ENCODE results near the gene RAG1.

RAG1 gene

GRCh38 chr11:36567694-36568093 lies at the start of gene RAG1:
Gene RAG1 (plus strand): TSS chr11:36568007. CDS start chr11:36573305, 5,298 bp downstream.
- H3K79me2 ChIP-seq (ENCODE audit: low read length) = no peaks in the 10 kb centered on the region
- H3K4me1 ChIP-seq (ENCODE audit: low read length) = no peaks in the 10 kb centered on the region
- no peaks in the 10 kb centered on the region for H3F3A ChIP-seq (ENCODE audit: insufficient read depth, low read length)
- no peak within 1 kb of the TSS for H2AFZ ChIP-seq (ENCODE audit: low read length)
- no peaks in the 10 kb centered on the region for H4K20me1 ChIP-seq (ENCODE audit: insufficient read depth, low read length)
- no peak within 1 kb of the TSS for H3K27ac ChIP-seq (ENCODE audit: low read length)
- H3K36me3 ChIP-seq (replicated peaks; ENCODE audit: insufficient read depth, low read length) = no peaks in the 10 kb centered on the region
- TF ChIP-seq EZH2phosphoT487 (IDR thresholded peaks at IDR 0.05; ENCODE audit: low read length) (no peak), CTCF (IDR thresholded peaks at IDR 0.05; ENCODE audit: low read length) (no peak), EZH2 (optimal IDR thresholded peaks at IDR 0.05; ENCODE audit: low read depth, low read length) (no peak)
- no peak for DNase-seq
- H3K4me3 ChIP-seq (ENCODE audit: low read length) = no peak within 1 kb of the TSS
- H3K4me2 ChIP-seq (ENCODE audit: low read depth, low read length) = no peak within 1 kb of the TSS
- H3K9me3 ChIP-seq (replicated peaks; ENCODE audit: insufficient read depth, low read length) = no peaks in the 10 kb centered on the region
- no peak within 1 kb of the TSS for H3K9ac ChIP-seq (ENCODE audit: low read length)
- H3K27me3 ChIP-seq (replicated peaks; ENCODE audit: insufficient read depth, low read length) = no peaks in the 10 kb centered on the region
- H3K9me2 ChIP-seq (replicated peaks; ENCODE audit: insufficient read depth, low read length) = no peaks in the 10 kb centered on the region

GRCh38 chr11:36530840-36531239 lies 37.0 kb upstream of the RAG1 start:
- no peaks in the 10 kb centered on the region for H3K9me2 ChIP-seq (replicated peaks; ENCODE audit: insufficient read depth, low read length)
- TF ChIP-seq EZH2phosphoT487 (IDR thresholded peaks at IDR 0.05; ENCODE audit: low read length) (no peak), EZH2 (optimal IDR thresholded peaks at IDR 0.05; ENCODE audit: low read depth, low read length) (no peak), CTCF (IDR thresholded peaks at IDR 0.05; ENCODE audit: low read length) (no peak)
- no peaks in the 10 kb centered on the region for H3K9me3 ChIP-seq (replicated peaks; ENCODE audit: insufficient read depth, low read length)
- H2AFZ ChIP-seq (ENCODE audit: low read length) = no peak overlapping the region
- no peak for DNase-seq
- H4K20me1 ChIP-seq (ENCODE audit: insufficient read depth, low read length) = no peaks in the 10 kb centered on the region
- H3K9ac ChIP-seq (ENCODE audit: low read length) = no peak overlapping the region
- no peak overlapping the region for H3K4me2 ChIP-seq (ENCODE audit: low read depth, low read length)
- H3K27ac ChIP-seq (ENCODE audit: low read length) = no peak overlapping the region
- no peaks in the 10 kb centered on the region for H3F3A ChIP-seq (ENCODE audit: insufficient read depth, low read length)
- H3K36me3 ChIP-seq (replicated peaks; ENCODE audit: insufficient read depth, low read length) = no peaks in the 10 kb centered on the region
- no peaks in the 10 kb centered on the region for H3K27me3 ChIP-seq (replicated peaks; ENCODE audit: insufficient read depth, low read length)
- H3K79me2 ChIP-seq (ENCODE audit: low read length) = no peaks in the 10 kb centered on the region
- H3K4me1 ChIP-seq (ENCODE audit: low read length) = no peaks in the 10 kb centered on the region
- no peak overlapping the region for H3K4me3 ChIP-seq (ENCODE audit: low read length)

- Histone ChIP-seq H3K4me3 (ENCODE audit: low read length) (no peak overlapping the region), H3K36me3 (replicated peaks; ENCODE audit: insufficient read depth, low read length) (no peaks in the 10 kb centered on the region), H3K9me2 (replicated peaks; ENCODE audit: insufficient read depth, low read length) (no peaks in the 10 kb centered on the region), H3K9me3 (replicated peaks; ENCODE audit: insufficient read depth, low read length) (no peaks in the 10 kb centered on the region), H3K4me1 (ENCODE audit: low read length) (no peaks in the 10 kb centered on the region), H3K9ac (ENCODE audit: low read length) (no peak overlapping the region), H3K27ac (ENCODE audit: low read length) (no peak overlapping the region), H3F3A (ENCODE audit: insufficient read depth, low read length) (no peaks in the 10 kb centered on the region), H3K4me2 (ENCODE audit: low read depth, low read length) (no peak overlapping the region), H2AFZ (ENCODE audit: low read length) (no peak overlapping the region), H3K27me3 (replicated peaks; ENCODE audit: insufficient read depth, low read length) (no peaks in the 10 kb centered on the region), H3K79me2 (ENCODE audit: low read length) (no peaks in the 10 kb centered on the region), H4K20me1 (ENCODE audit: insufficient read depth, low read length) (no peaks in the 10 kb centered on the region)
- TF ChIP-seq EZH2 (optimal IDR thresholded peaks at IDR 0.05; ENCODE audit: low read depth, low read length) = no peak
- TF ChIP-seq EZH2phosphoT487 (IDR thresholded peaks at IDR 0.05; ENCODE audit: low read length) = no peak
- TF ChIP-seq CTCF (IDR thresholded peaks at IDR 0.05; ENCODE audit: low read length) = no peak
- no peak for DNase-seq
Observed at GRCh38 chr11:36532941-36533601, 34.7 kb upstream of the RAG1 start.
